SK-N-SH (cell line): ENCODE measurements around the gene RPS6KA5. TPM values are rescaled to one million over a fixed set of nuclear protein-coding genes. Genes with fewer than 3 reads are reported as not detected.

Experiments used
- CTCF ChIA-PET: fragments of 300-600, 350-600 bp; formaldehyde crosslinking; extraction: SDS; loops from one replicate; lab custom pipeline; 2021; lab: Yijun Ruan, JAX
- POLR2A ChIA-PET: fragments of 350-600 bp; sonication (Branson Sonifier 250); formaldehyde crosslinking; extraction: SDS; loops from one replicate; lab custom pipeline; 2020; ENCODE audit warnings: antibody characterized with exemption, inconsistent platforms; lab: Yijun Ruan, JAX
- DNase-seq: peaks from one replicate; pipeline ENCODE4 v3.0.0; 2012
- H2AFZ ChIP-seq: fragments of 200-600 bp; sonication (generic); 2 replicates; pipeline ENCODE4 v1.8.1; 2016; ENCODE audit warnings: antibody characterized with exemption, mild to moderate bottlenecking, low read depth
- H3F3A ChIP-seq: fragments of 200-600 bp; sonication (generic); replicated peaks from 2 replicates; pipeline ENCODE3; 2016; ENCODE audit warnings: antibody characterized with exemption, mild to moderate bottlenecking; ENCODE audit not compliant: insufficient read depth
- H3K27ac ChIP-seq, 2 experiments: fragments of 200-500 bp in 1 of 2; fragments of 200-600 bp in 1 of 2; sonication (Bioruptor generic) in 1 of 2; sonication (generic), shearing (Covaris generic) in 1 of 2; 2 replicates each; pipeline versions ENCODE4 v1.5.1 to v1.6.1; 2014 to 2016; ENCODE audit warnings: low read depth in 2 of 2, inconsistent platforms in 1 of 2, low read length in 1 of 2, mild to moderate bottlenecking in 1 of 2, mixed read lengths in 1 of 2
- H3K27me3 ChIP-seq: fragments of 200-600 bp; sonication (generic), shearing (Covaris generic); 2 replicates; pipeline ENCODE4 v1.6.1; 2016; ENCODE audit warnings: mixed run types; ENCODE audit not compliant: insufficient read depth
- H3K36me3 ChIP-seq, 2 experiments: fragments of 200-500 bp in 1 of 2; fragments of 200-600 bp in 1 of 2; sonication (Bioruptor generic) in 1 of 2; sonication (generic) in 1 of 2; replicated peaks in 1 of 2; 2 replicates each; pipeline versions ENCODE3 to v1.5.1; 2014 to 2016; ENCODE audit warnings: low read length in 1 of 2, mild to moderate bottlenecking in 1 of 2; ENCODE audit not compliant: insufficient read depth in 2 of 2, control insufficient read depth in 1 of 2
- H3K4me1 ChIP-seq, 2 experiments: fragments of 200-500 bp in 1 of 2; fragments of 200-600 bp in 1 of 2; sonication (Bioruptor generic) in 1 of 2; sonication (generic), shearing (Covaris generic) in 1 of 2; 2 replicates each; pipeline versions ENCODE4 v1.5.1 to v1.6.1; 2014 to 2016; ENCODE audit warnings: low read depth in 1 of 2, low read length in 1 of 2, mixed run types in 1 of 2; ENCODE audit not compliant: insufficient read depth in 2 of 2, control insufficient read depth in 1 of 2
- H3K4me2 ChIP-seq: fragments of 200-600 bp; sonication (generic), shearing (Covaris generic); 2 replicates; pipeline ENCODE4 v1.6.1; 2017; ENCODE audit warnings: mixed run types
- H3K4me3 ChIP-seq, 2 experiments: fragments of 200-500 bp in 1 of 2; fragments of 200-600 bp in 1 of 2; sonication (Bioruptor generic) in 1 of 2; sonication (generic), shearing (Covaris generic) in 1 of 2; 2 replicates each; pipeline versions ENCODE4 v1.5.1 to v1.8.1; 2014 to 2016; ENCODE audit warnings: low read depth in 2 of 2, inconsistent platforms in 1 of 2, low read length in 1 of 2, mild to moderate bottlenecking in 1 of 2, mixed read lengths in 1 of 2, moderate library complexity in 1 of 2
- H3K79me2 ChIP-seq: fragments of 200-600 bp; sonication (generic); 2 replicates; pipeline ENCODE4 v1.8.1; 2017; ENCODE audit warnings: mild to moderate bottlenecking; ENCODE audit not compliant: insufficient read depth
- H3K9ac ChIP-seq: fragments of 200-600 bp; sonication (generic); 2 replicates; pipeline ENCODE4 v1.6.1; 2017; ENCODE audit warnings: mixed run types
- H3K9me2 ChIP-seq: fragments of 200-600 bp; sonication (generic); 2 replicates; pipeline ENCODE4 v1.6.1; 2017; ENCODE audit warnings: mixed run types
- H3K9me3 ChIP-seq: fragments of 200-600 bp; sonication (generic); 2 replicates; pipeline ENCODE4 v1.6.1; 2017; ENCODE audit warnings: mixed run types, mild to moderate bottlenecking, moderate library complexity
- H4K20me1 ChIP-seq: fragments of 200-600 bp; sonication (generic); 2 replicates; pipeline ENCODE4 v1.6.1; 2017; ENCODE audit warnings: mild to moderate bottlenecking, mixed run types; ENCODE audit not compliant: insufficient read depth
- ELF1 ChIP-seq: IDR thresholded peaks from 2 replicates; pipeline ENCODE4 v1.4.0; 2012
- EP300 ChIP-seq, 2 experiments: IDR thresholded peaks; 2 replicates each; pipeline versions ENCODE4 v1.4.0 to v1.6.1; 2012; ENCODE audit warnings: borderline replicate concordance in 1 of 2, low read depth in 1 of 2, low read length in 1 of 2
- EZH2phosphoT487 ChIP-seq: fragments of 200-600 bp; sonication (generic); IDR thresholded peaks from 2 replicates; pipeline ENCODE4 v1.6.1; 2017; ENCODE audit warnings: low read depth, mixed run types, mild to moderate bottlenecking, antibody characterized with exemption, moderate library complexity, borderline replicate concordance
- FOSL2 ChIP-seq: IDR thresholded peaks from 2 replicates; pipeline ENCODE4 v1.4.0; 2012; ENCODE audit warnings: low read depth, mild to moderate bottlenecking, moderate library complexity, borderline replicate concordance
- FOXJ3 ChIP-seq: sonication (generic); formaldehyde crosslinking; IDR thresholded peaks from 2 replicates; pipeline ENCODE4 v1.5.1; 2020; ENCODE audit warnings: mild to moderate bottlenecking, missing genetic modification reagents
- GABPA ChIP-seq: IDR thresholded peaks from 2 replicates; pipeline ENCODE4 v1.4.0; 2012; ENCODE audit warnings: low read depth, mild to moderate bottlenecking
- GATA2 ChIP-seq: sonication (generic); formaldehyde crosslinking; IDR thresholded peaks from 2 replicates; pipeline ENCODE4 v1.5.0; 2020; ENCODE audit warnings: mild to moderate bottlenecking, missing genetic modification reagents
- MEF2A ChIP-seq: IDR thresholded peaks from 2 replicates; pipeline ENCODE4 v1.4.0; 2012; ENCODE audit warnings: low read depth, borderline replicate concordance
- NFIC ChIP-seq: IDR thresholded peaks from 2 replicates; pipeline ENCODE4 v1.4.0; 2012; ENCODE audit warnings: borderline replicate concordance
- POLR2AphosphoS5 ChIP-seq: IDR thresholded peaks from 2 replicates; pipeline ENCODE4 v1.6.1; 2012; ENCODE audit warnings: low read depth, low read length
- RAD21 ChIP-seq: IDR thresholded peaks from 2 replicates; pipeline ENCODE4 v1.6.1; 2012; ENCODE audit warnings: mild to moderate bottlenecking, low read length
- REST ChIP-seq: IDR thresholded peaks from 2 replicates; pipeline ENCODE4 v1.6.1; 2012; ENCODE audit warnings: mild to moderate bottlenecking, low read depth, low read length, moderate library complexity
- RFX5 ChIP-seq: IDR thresholded peaks from 2 replicates; pipeline ENCODE4 v1.6.1; 2012; ENCODE audit warnings: mild to moderate bottlenecking, improper control_type of control experiment, low read length
- RXRA ChIP-seq: IDR thresholded peaks from 2 replicates; pipeline ENCODE4 v1.4.0; 2012; ENCODE audit warnings: low read depth, mild to moderate bottlenecking, borderline replicate concordance
- SIN3A ChIP-seq: IDR thresholded peaks from 2 replicates; pipeline ENCODE4 v1.6.1; 2012; ENCODE audit warnings: low read depth, mild to moderate bottlenecking, low read length, moderate library complexity, borderline replicate concordance
- SMC3 ChIP-seq: IDR thresholded peaks from 2 replicates; pipeline ENCODE4 v1.6.1; 2012; ENCODE audit warnings: low read depth, low read length, improper control_type of control experiment
- USF2 ChIP-seq: fragments of 150-350 bp; IDR thresholded peaks from 2 replicates; pipeline ENCODE4 v1.6.1; 2017; ENCODE audit warnings: antibody characterized with exemption, low read length, low read depth, borderline replicate concordance
- ZBTB33 ChIP-seq: IDR thresholded peaks from 2 replicates; pipeline ENCODE4 v1.4.0; 2012; ENCODE audit warnings: low read depth, borderline replicate concordance
- WGBS: methylation state at CpG from one replicate; pipeline ENCODE4 v1.1.6; 2017; ENCODE audit warnings: low lambda C conversion rate; 5-methylcytosine and 5-hydroxymethylcytosine counted together
- polyA plus RNA-seq, 3 experiments: library from polyadenylated mRNA; depleted of rRNA; stranded (reverse); fragments of >200 nt; gene quantifications; 2 replicates each; pipeline ENCODE4 v1.2.3, GENCODE V29; 2012

The RPS6KA5 gene
- polyA plus RNA-seq, 1 of the 3 experiments (the other 2 are of a cell fraction): 0.67 TPM

- H3K79me2 ChIP-seq: no peaks in the 10 kb centered on the region
- H3K9ac ChIP-seq: no peak overlapping the region
- no peak overlapping the region for H3K4me2 ChIP-seq
- no peaks in the 10 kb centered on the region for H4K20me1 ChIP-seq
- no peak overlapping the region for H3K27ac ChIP-seq
- H2AFZ ChIP-seq: no peak overlapping the region
- CTCF ChIA-PET: no interaction called here
- H3K9me2 ChIP-seq: no peaks in the 10 kb centered on the region
- no peaks in the 10 kb centered on the region for H3K27me3 ChIP-seq
- TF ChIP-seq EZH2phosphoT487 (no peak), ELF1 (no peak), MEF2A (no peak), ZBTB33 (no peak), GATA2 (no peak), RXRA (no peak), RFX5 (no peak), POLR2AphosphoS5 (no peak), REST (no peak), EP300 (IDR thresholded peaks at IDR 0.05; ENCODE audit: borderline replicate concordance in 1 of 2, low read depth in 1 of 2, low read length in 1 of 2) (no peak), SMC3 (no peak), FOXJ3 (CRISPR knock-in tag) (no peak), FOSL2 (no peak), GABPA (no peak), USF2 (no peak), SIN3A (no peak), NFIC (no peak), RAD21 (no peak)
- 41% methylated on average over 3 of the region's 7 CpGs for WGBS
- POLR2A ChIA-PET: no interaction called here
- no peaks in the 10 kb centered on the region for H3K36me3 ChIP-seq
- H3K9me3 ChIP-seq: no peaks in the 10 kb centered on the region
- DNase-seq: no peak
- H3K4me3 ChIP-seq: no peak overlapping the region
- H3K4me1 ChIP-seq: peaks cover 0 to 4% of the 10 kb centered on the region in 2 experiments; a peak in 1 of 4 replicates
- H3F3A ChIP-seq: no peaks in the 10 kb centered on the region
Observed at GRCh38 chr14:90836692-90837063, 223.8 kb downstream of the RPS6KA5 start.
